ENCODE measurements around the gene LPP. TPM values are rescaled to one million over a fixed set of nuclear protein-coding genes. Genes with fewer than 3 reads are reported as not detected.

Gene LPP
- total RNA-seq, 1 experiment from 2014 or later: 54.0 TPM

DNA sequence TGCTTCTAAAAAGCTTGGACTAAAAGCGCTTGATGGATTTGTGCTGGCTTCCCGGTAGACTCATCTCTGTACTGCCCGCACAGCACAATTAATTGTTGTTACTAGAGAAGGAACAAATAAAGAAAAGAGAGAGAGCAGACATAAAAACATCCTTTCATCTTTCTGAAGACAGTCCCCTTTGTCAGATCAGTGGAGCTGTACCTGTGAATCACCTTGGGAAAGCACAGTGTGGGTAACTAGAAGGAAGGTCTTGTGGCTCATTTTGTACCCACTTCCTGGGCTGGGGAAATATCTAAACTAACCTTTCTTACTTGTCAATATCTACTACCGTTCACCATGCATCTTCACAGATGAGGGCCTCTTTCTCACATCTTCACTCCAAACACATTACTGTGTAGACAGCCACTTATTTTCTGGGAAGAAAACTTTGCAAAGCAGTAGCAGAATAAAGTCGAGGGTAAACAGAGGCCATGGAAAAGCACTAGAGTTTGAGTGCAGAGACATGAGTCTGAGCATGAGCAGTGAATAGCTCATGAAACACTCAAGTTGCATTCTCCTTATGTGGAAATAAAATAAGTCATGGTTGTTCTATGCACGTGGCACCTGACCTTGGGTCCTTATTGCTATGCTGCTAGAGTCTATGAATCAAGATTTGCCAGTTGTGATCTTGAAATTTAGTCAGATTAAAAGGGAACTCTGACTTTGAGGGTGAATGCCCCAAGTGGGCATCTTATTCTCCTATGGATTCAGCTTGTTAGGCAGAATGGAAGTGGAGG is 169.3 kb downstream of the LPP start:
- Histone ChIP-seq H3K4me3 (replicated peaks in 1 of 2; ENCODE audit: low read depth in 1 of 2, low read length in 2 of 2) (no peak overlapping the region), H3K4me2 (ENCODE audit: low read length) (no peak overlapping the region), H3K9me2 (ENCODE audit: insufficient read depth) (no peaks in the 10 kb centered on the region), H3K9me3 (ENCODE audit: control insufficient read depth in 1 of 2, insufficient read depth in 1 of 2, low read depth in 1 of 2, low read length in 2 of 2) (no peaks in the 10 kb centered on the region), H3K27ac (ENCODE audit: low read depth, low read length) (no peak overlapping the region), H3K27me3 (ENCODE audit: insufficient read depth, low read length) (no peaks in the 10 kb centered on the region), H3K4me1 (ENCODE audit: control insufficient read depth in 1 of 2, insufficient read depth in 2 of 2, low read length in 2 of 2) (no peaks in the 10 kb centered on the region), H3K9ac (ENCODE audit: low read length) (no peak overlapping the region), H3K79me2 (ENCODE audit: insufficient read depth, low read length) (peaks cover 4% of the 10 kb centered on the region; the same call in 1 of the 2 replicates), H2AFZ (ENCODE audit: low read depth, low read length, poor library complexity, severe bottlenecking) (no peak overlapping the region), H3K36me3 (ENCODE audit: control insufficient read depth in 1 of 2, insufficient read depth in 2 of 2, low read length in 2 of 2) (no peaks in the 10 kb centered on the region), H4K20me1 (ENCODE audit: insufficient read depth) (no peaks in the 10 kb centered on the region)
- ATAC-seq (no peak), DNase-seq (ENCODE audit: low read depth, low spot score) (no peak)
- ChIA-PET CTCF (no interaction called here), POLR2A (no interaction called here), RAD21 (ENCODE audit: low non-redundant PET in 1 of 2, low total read pairs in 2 of 2, uncharacterized antibody in 2 of 2, unreplicated experiment in 2 of 2) (no interaction called here)
- TF ChIP-seq EZH2 (IDR thresholded peaks at IDR 0.05) (no peak), ZNF274 (IDR thresholded peaks at IDR 0.05; ENCODE audit: low read depth, low read length) (no peak), FOSL1 (IDR thresholded peaks at IDR 0.05; ENCODE audit: low read depth) (no peak), EGR1 (IDR thresholded peaks at IDR 0.05; ENCODE audit: low read depth) (no peak), JUND (IDR thresholded peaks at IDR 0.05) (no peak), RAD21 (IDR thresholded peaks at IDR 0.05; ENCODE audit: low read depth) (no peak), ZFX (IDR thresholded peaks at IDR 0.05) (no peak), MAX (IDR thresholded peaks at IDR 0.05) (no peak), POLR2AphosphoS5 (IDR thresholded peaks at IDR 0.05; ENCODE audit: low read depth, low read length) (no peak), YY1 (IDR thresholded peaks at IDR 0.05; ENCODE audit: extremely low read depth, insufficient replicate concordance, low read depth, low read length) (no peak), CBX3 (IDR thresholded peaks at IDR 0.05; ENCODE audit: low read depth) (no peak), ELF1 (IDR thresholded peaks at IDR 0.05; ENCODE audit: borderline replicate concordance, low read depth) (no peak), SP1 (IDR thresholded peaks at IDR 0.05; ENCODE audit: low read depth) (no peak), SIN3A (IDR thresholded peaks at IDR 0.05; ENCODE audit: low read depth) (no peak)
- TF ChIP-seq, protein P1, sequence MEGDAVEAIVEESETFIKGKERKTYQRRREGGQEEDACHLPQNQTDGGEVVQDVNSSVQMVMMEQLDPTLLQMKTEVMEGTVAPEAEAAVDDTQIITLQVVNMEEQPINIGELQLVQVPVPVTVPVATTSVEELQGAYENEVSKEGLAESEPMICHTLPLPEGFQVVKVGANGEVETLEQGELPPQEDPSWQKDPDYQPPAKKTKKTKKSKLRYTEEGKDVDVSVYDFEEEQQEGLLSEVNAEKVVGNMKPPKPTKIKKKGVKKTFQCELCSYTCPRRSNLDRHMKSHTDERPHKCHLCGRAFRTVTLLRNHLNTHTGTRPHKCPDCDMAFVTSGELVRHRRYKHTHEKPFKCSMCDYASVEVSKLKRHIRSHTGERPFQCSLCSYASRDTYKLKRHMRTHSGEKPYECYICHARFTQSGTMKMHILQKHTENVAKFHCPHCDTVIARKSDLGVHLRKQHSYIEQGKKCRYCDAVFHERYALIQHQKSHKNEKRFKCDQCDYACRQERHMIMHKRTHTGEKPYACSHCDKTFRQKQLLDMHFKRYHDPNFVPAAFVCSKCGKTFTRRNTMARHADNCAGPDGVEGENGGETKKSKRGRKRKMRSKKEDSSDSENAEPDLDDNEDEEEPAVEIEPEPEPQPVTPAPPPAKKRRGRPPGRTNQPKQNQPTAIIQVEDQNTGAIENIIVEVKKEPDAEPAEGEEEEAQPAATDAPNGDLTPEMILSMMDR (IDR thresholded peaks at IDR 0.05 in 2 of 3, conservative IDR thresholded peaks at IDR 0.05 in 1 of 3; ENCODE audit: borderline replicate concordance in 1 of 3, insufficient read depth in 1 of 3, low read depth in 2 of 3, low read length in 2 of 3): no peak
- no TSS peak for BruUV-seq (replicated peaks)
- intact Hi-C loops (cut with micrococcal nuclease): no loop called here
